Medulla oblongata (tissue), 1 donor: ENCODE data around the gene DNAAF8.

Source experiments
- DNase-seq: peaks from one replicate; pipeline ENCODE4 v3.0.0-alpha.2; 2015; ENCODE audit errors: extremely low spot score

The DNAAF8 gene

GRCh38 chr16:4695473-4696171 lies 38.7 kb upstream of the DNAAF8 start:
- no peak for DNase-seq

- no peak for DNase-seq
Observed at GRCh38 chr16:4696172-4696904, 38.0 kb upstream of the DNAAF8 start.

- DNase-seq, result no peak
Observed at GRCh38 chr16:4696905-4697847, 37.2 kb upstream of the DNAAF8 start.

GRCh38 chr16:4697848-4698291 lies 36.5 kb upstream of the DNAAF8 start:
- no peak for DNase-seq

- DNase-seq, result no peak
Observed at GRCh38 chr16:4698321-4699045, 35.9 kb upstream of the DNAAF8 start.

GRCh38 chr16:4699046-4699556 lies 35.2 kb upstream of the DNAAF8 start:
- DNase-seq, result no peak

- no peak for DNase-seq
Observed at GRCh38 chr16:4700380-4700996, 33.8 kb upstream of the DNAAF8 start.

GRCh38 chr16:4700997-4701743 lies 33.2 kb upstream of the DNAAF8 start:
- DNase-seq, result no peak

- no peak for DNase-seq
Observed at GRCh38 chr16:4701791-4702465, 32.4 kb upstream of the DNAAF8 start.

GRCh38 chr16:4702466-4702808 lies 31.9 kb upstream of the DNAAF8 start:
- no peak for DNase-seq

- DNase-seq, result no peak
Observed at GRCh38 chr16:4703906-4704305, 30.4 kb upstream of the DNAAF8 start.

GRCh38 chr16:4704491-4704890 lies 29.8 kb upstream of the DNAAF8 start:
- no peak for DNase-seq

- DNase-seq, result no peak
Observed at GRCh38 chr16:4704913-4705312, 29.4 kb upstream of the DNAAF8 start.

- DNase-seq, result no peak
Observed at GRCh38 chr16:4706871-4707270, 27.5 kb upstream of the DNAAF8 start.

- DNase-seq, result no peak
Observed at GRCh38 chr16:4709481-4709880, 24.9 kb upstream of the DNAAF8 start.

- no peak for DNase-seq
Observed at GRCh38 chr16:4713663-4714501, 20.5 kb upstream of the DNAAF8 start.

- no peak for DNase-seq
Observed at GRCh38 chr16:4714996-4715395, 19.3 kb upstream of the DNAAF8 start.

GRCh38 chr16:4718466-4718865 lies 15.9 kb upstream of the DNAAF8 start:
- no peak for DNase-seq
